ENCODE data around the gene GBP1.
"Not testable (repeated sequence)": the region's sequence is repeated elsewhere in the genome, so short reads cannot be mapped to it uniquely, and the experiment has no call there.

The GBP1 gene

GRCh38 chr1:89023026-89023425 lies 42.0 kb downstream of the GBP1 start:
- Histone ChIP-seq H4K91ac (ENCODE audit: low read depth, low read length, poor library complexity) (no peak overlapping the region), H2BK12ac (ENCODE audit: low read length) (no peak overlapping the region), H3K18ac (ENCODE audit: low read length) (no peak overlapping the region), H3K9me3 (replicated peaks in 1 of 2; ENCODE audit: control insufficient read depth in 2 of 2, insufficient read depth in 1 of 2, low read depth in 1 of 2, low read length in 2 of 2) (no peaks in the 10 kb centered on the region), H3K4me1 (ENCODE audit: control insufficient read depth in 2 of 2, insufficient read depth in 1 of 2, low read depth in 1 of 2, low read length in 2 of 2) (peaks cover 0 to 2% of the 10 kb centered on the region in 2 donors), H3K4me3 (ENCODE audit: low read length in 2 of 2) (no peak overlapping the region), H3K36me3 (replicated peaks in 1 of 2; ENCODE audit: control insufficient read depth in 2 of 2, insufficient read depth in 2 of 2, low read length in 2 of 2) (no peaks in the 10 kb centered on the region), H3K4me2 (ENCODE audit: insufficient read depth, low read length, poor library complexity, severe bottlenecking) (no peak overlapping the region), H2AK5ac (ENCODE audit: low read depth, low read length) (no peak overlapping the region), H3K9ac (ENCODE audit: low read depth, low read length, poor library complexity) (no peak overlapping the region), H3K79me1 (ENCODE audit: low read depth, low read length) (no peaks in the 10 kb centered on the region), H3K27ac (replicated peaks; ENCODE audit: low read length) (no peak overlapping the region), H4K8ac (ENCODE audit: low read depth, low read length) (no peak overlapping the region), H2BK5ac (ENCODE audit: low read length) (no peak overlapping the region), H3K14ac (ENCODE audit: low read length) (no peak overlapping the region), H3K27me3 (ENCODE audit: control insufficient read depth in 3 of 3, insufficient read depth in 3 of 3, low read depth in 1 of 3, low read length in 3 of 3) (no peaks in the 10 kb centered on the region), H2AFZ (ENCODE audit: low read length) (no peak overlapping the region), H2BK120ac (ENCODE audit: low read depth, low read length) (no peak overlapping the region), H3K4ac (ENCODE audit: low read length) (no peak overlapping the region), H2BK15ac (ENCODE audit: low read length) (no peak overlapping the region), H3K23ac (ENCODE audit: low read depth, low read length, poor library complexity) (no peak overlapping the region)
- no peak for DNase-seq (ENCODE audit: low spot score)

DNA sequence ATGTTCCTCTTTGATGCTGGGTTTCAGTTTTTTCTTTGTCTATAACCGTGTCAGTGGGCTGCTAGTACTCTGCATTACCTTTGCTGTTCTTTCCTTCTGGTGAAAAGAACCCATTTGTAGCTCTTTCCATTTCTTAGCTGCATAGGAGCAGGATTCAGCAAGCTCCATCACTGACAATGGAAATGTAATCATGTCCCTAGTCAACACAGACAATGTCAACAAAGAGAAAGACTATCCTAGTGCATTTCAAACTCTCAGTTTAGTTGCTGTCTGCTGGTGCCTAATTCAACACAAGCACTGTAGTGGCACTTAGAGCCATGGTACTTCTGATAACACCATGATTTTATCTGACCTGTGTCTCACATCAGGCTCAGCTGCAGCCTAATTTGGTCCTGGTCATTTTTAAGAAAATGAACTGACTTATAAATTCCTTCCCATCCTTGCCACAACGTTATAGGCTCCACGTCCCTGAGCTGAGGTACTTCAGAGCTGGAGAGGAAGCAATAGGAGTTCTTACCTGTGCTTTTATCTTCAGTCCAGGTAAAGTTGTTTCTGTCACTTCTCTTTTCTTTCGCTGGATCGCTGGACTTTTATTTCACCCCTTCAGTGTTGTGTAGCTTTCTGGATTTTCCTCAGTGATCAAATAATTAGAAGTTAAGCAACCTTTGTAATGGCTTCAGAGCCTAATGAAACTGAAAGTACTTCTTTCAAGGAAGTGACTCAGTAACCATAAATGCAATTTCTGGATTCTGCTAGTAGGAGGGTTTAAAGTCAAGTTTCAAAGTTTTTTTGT lies 42.6 kb downstream of the GBP1 start, which contains the start of gene GBP3:
TSS of gene GBP3 (minus strand) at position 700 of the 793 bp plus-strand sequence. CDS start 2,145 bp downstream, outside the sequence.
- no peak within 1 kb of the TSS for H4K8ac ChIP-seq (ENCODE audit: low read depth, low read length)
- H2AFZ ChIP-seq (ENCODE audit: low read length) = no peak within 1 kb of the TSS
- H3K36me3 ChIP-seq (replicated peaks in 1 of 2; ENCODE audit: control insufficient read depth in 2 of 2, insufficient read depth in 2 of 2, low read length in 2 of 2) = no peaks in the 10 kb centered on the region
- H2BK12ac ChIP-seq (ENCODE audit: low read length) = no peak within 1 kb of the TSS
- no peak within 1 kb of the TSS for H2BK5ac ChIP-seq (ENCODE audit: low read length)
- H3K79me1 ChIP-seq (ENCODE audit: low read depth, low read length) = no peaks in the 10 kb centered on the region
- no CpG with 5 or more reads among the region's 5 CpGs for WGBS, 2 donors (ENCODE audit: extremely low coverage in 2 of 2, insufficient read length in 2 of 2, insufficient replicate concordance in 1 of 2)
- H2BK15ac ChIP-seq (ENCODE audit: low read length) = no peak within 1 kb of the TSS
- no peak within 1 kb of the TSS for H3K4me2 ChIP-seq (ENCODE audit: insufficient read depth, low read length, poor library complexity, severe bottlenecking)
- no peak within 1 kb of the TSS for H3K23ac ChIP-seq (ENCODE audit: low read depth, low read length, poor library complexity)
- H3K4me3 ChIP-seq (ENCODE audit: low read length in 2 of 2) = no peak within 1 kb of the TSS
- H3K9ac ChIP-seq (ENCODE audit: low read depth, low read length, poor library complexity) = no peak within 1 kb of the TSS
- no peak within 1 kb of the TSS for H3K14ac ChIP-seq (ENCODE audit: low read length)
- no peaks in the 10 kb centered on the region for H3K9me3 ChIP-seq (replicated peaks in 1 of 2; ENCODE audit: control insufficient read depth in 2 of 2, insufficient read depth in 1 of 2, low read depth in 1 of 2, low read length in 2 of 2)
- no peaks in the 10 kb centered on the region for H3K27me3 ChIP-seq (ENCODE audit: control insufficient read depth in 3 of 3, insufficient read depth in 3 of 3, low read depth in 1 of 3, low read length in 3 of 3)
- no peak within 1 kb of the TSS for H3K27ac ChIP-seq (replicated peaks; ENCODE audit: low read length)
- DNase-seq (ENCODE audit: low spot score) = no peak
- no peak within 1 kb of the TSS for H2BK120ac ChIP-seq (ENCODE audit: low read depth, low read length)
- H3K18ac ChIP-seq (ENCODE audit: low read length) = no peak within 1 kb of the TSS
- H4K91ac ChIP-seq (ENCODE audit: low read depth, low read length, poor library complexity) = no peak within 1 kb of the TSS
- no peak within 1 kb of the TSS for H2AK5ac ChIP-seq (ENCODE audit: low read depth, low read length)
- peaks cover 0 to 2% of the 10 kb centered on the region in 2 donors for H3K4me1 ChIP-seq (ENCODE audit: control insufficient read depth in 2 of 2, insufficient read depth in 1 of 2, low read depth in 1 of 2, low read length in 2 of 2)
- no peak within 1 kb of the TSS for H3K4ac ChIP-seq (ENCODE audit: low read length)

DNA sequence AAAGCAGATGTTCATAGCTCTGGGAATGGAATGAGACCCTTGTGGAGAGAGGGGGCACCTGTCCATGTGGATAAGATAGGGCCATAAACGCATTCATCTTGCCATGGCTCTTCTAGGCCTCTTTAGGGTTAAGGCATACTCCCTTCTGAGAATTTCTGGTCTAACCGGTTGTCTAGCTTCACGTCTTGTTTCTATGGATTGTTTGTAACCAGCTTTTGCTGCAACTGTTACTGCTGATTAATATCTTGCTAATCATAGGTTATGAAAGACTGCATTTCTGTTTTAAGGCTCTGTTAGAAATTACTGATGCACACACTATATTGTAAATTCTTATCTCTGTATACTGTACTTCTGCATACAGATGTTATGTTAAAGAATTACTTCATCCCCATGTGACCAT lies 46.7 kb downstream of the GBP1 start:
- not testable (repeated sequence) for H3K4me1 ChIP-seq (ENCODE audit: control insufficient read depth in 2 of 2, insufficient read depth in 1 of 2, low read depth in 1 of 2, low read length in 2 of 2); H4K91ac ChIP-seq (ENCODE audit: low read depth, low read length, poor library complexity); H2AK5ac ChIP-seq (ENCODE audit: low read depth, low read length); H3K14ac ChIP-seq (ENCODE audit: low read length); H3K79me1 ChIP-seq (ENCODE audit: low read depth, low read length); H3K4ac ChIP-seq (ENCODE audit: low read length); DNase-seq (ENCODE audit: low spot score); H3K27ac ChIP-seq (replicated peaks; ENCODE audit: low read length); H2BK12ac ChIP-seq (ENCODE audit: low read length); H3K9me3 ChIP-seq (replicated peaks in 1 of 2; ENCODE audit: control insufficient read depth in 2 of 2, insufficient read depth in 1 of 2, low read depth in 1 of 2, low read length in 2 of 2); H3K23ac ChIP-seq (ENCODE audit: low read depth, low read length, poor library complexity); H3K27me3 ChIP-seq (ENCODE audit: control insufficient read depth in 3 of 3, insufficient read depth in 3 of 3, low read depth in 1 of 3, low read length in 3 of 3); H4K8ac ChIP-seq (ENCODE audit: low read depth, low read length); H3K18ac ChIP-seq (ENCODE audit: low read length); H2AFZ ChIP-seq (ENCODE audit: low read length); H3K4me2 ChIP-seq (ENCODE audit: insufficient read depth, low read length, poor library complexity, severe bottlenecking); H2BK15ac ChIP-seq (ENCODE audit: low read length); H3K36me3 ChIP-seq (replicated peaks in 1 of 2; ENCODE audit: control insufficient read depth in 2 of 2, insufficient read depth in 2 of 2, low read length in 2 of 2); H2BK120ac ChIP-seq (ENCODE audit: low read depth, low read length); H2BK5ac ChIP-seq (ENCODE audit: low read length); H3K9ac ChIP-seq (ENCODE audit: low read depth, low read length, poor library complexity); H3K4me3 ChIP-seq (ENCODE audit: low read length in 2 of 2)
- no CpG with 5 or more reads among the region's 3 CpGs for WGBS, 2 donors (ENCODE audit: extremely low coverage in 2 of 2, insufficient read length in 2 of 2, insufficient replicate concordance in 1 of 2)

DNA sequence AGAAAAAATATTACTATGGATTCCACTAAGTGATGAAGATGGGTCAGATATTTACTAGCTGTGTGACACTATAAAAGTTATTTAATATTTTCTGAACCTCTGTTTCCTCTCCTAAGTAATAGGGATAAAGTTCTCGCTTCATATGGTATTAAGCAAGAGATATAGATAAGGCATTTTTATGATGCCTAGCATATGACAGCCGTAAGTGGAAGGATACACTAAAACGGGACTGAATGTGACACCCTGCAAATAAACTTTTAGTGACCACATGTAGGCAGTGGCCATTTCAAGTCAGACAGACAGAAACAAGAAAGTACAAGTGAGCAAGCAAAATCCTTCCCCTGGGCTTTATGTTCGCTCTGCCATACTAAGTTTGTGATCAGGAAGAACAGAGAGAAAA lies 56.5 kb downstream of the GBP1 start:
- Histone ChIP-seq H2BK12ac (ENCODE audit: low read length) (no peak overlapping the region), H4K91ac (ENCODE audit: low read depth, low read length, poor library complexity) (no peak overlapping the region), H4K8ac (ENCODE audit: low read depth, low read length) (no peak overlapping the region), H3K4ac (ENCODE audit: low read length) (no peak overlapping the region), H2AK5ac (ENCODE audit: low read depth, low read length) (no peak overlapping the region), H3K27me3 (ENCODE audit: control insufficient read depth in 3 of 3, insufficient read depth in 3 of 3, low read depth in 1 of 3, low read length in 3 of 3) (peaks cover 0 to under 1% (median 0%) of the 10 kb centered on the region in 3 experiments), H3K27ac (replicated peaks; ENCODE audit: low read length) (no peak overlapping the region), H3K4me1 (ENCODE audit: control insufficient read depth in 2 of 2, insufficient read depth in 1 of 2, low read depth in 1 of 2, low read length in 2 of 2) (peaks cover 0 to 3% of the 10 kb centered on the region in 2 donors), H2BK120ac (ENCODE audit: low read depth, low read length) (no peak overlapping the region), H3K79me1 (ENCODE audit: low read depth, low read length) (no peaks in the 10 kb centered on the region), H3K14ac (ENCODE audit: low read length) (no peak overlapping the region), H2BK15ac (ENCODE audit: low read length) (no peak overlapping the region), H3K36me3 (replicated peaks in 1 of 2; ENCODE audit: control insufficient read depth in 2 of 2, insufficient read depth in 2 of 2, low read length in 2 of 2) (no peaks in the 10 kb centered on the region), H3K4me2 (ENCODE audit: insufficient read depth, low read length, poor library complexity, severe bottlenecking) (no peak overlapping the region), H3K4me3 (ENCODE audit: low read length in 2 of 2) (no peak overlapping the region), H3K18ac (ENCODE audit: low read length) (no peak overlapping the region), H2BK5ac (ENCODE audit: low read length) (no peak overlapping the region), H3K9me3 (replicated peaks in 1 of 2; ENCODE audit: control insufficient read depth in 2 of 2, insufficient read depth in 1 of 2, low read depth in 1 of 2, low read length in 2 of 2) (no peaks in the 10 kb centered on the region), H3K23ac (ENCODE audit: low read depth, low read length, poor library complexity) (no peak overlapping the region), H3K9ac (ENCODE audit: low read depth, low read length, poor library complexity) (no peak overlapping the region), H2AFZ (ENCODE audit: low read length) (no peak overlapping the region)
- DNase-seq (ENCODE audit: low spot score) = no peak
- WGBS, 2 donors (ENCODE audit: extremely low coverage in 2 of 2, insufficient read length in 2 of 2, insufficient replicate concordance in 1 of 2) = no CpG with 5 or more reads among the region's 4 CpGs
